ENCODE results near the gene ZGRF1. TPM values are rescaled to one million over a fixed set of nuclear protein-coding genes. Genes with fewer than 3 reads are reported as not detected.

ZGRF1 gene
- total and polyA plus RNA-seq, 2 donors (not counting 3 experiments of a cell fraction or from before 2014, with no cell fraction given) = 2.4 to 14.4 TPM

DNA sequence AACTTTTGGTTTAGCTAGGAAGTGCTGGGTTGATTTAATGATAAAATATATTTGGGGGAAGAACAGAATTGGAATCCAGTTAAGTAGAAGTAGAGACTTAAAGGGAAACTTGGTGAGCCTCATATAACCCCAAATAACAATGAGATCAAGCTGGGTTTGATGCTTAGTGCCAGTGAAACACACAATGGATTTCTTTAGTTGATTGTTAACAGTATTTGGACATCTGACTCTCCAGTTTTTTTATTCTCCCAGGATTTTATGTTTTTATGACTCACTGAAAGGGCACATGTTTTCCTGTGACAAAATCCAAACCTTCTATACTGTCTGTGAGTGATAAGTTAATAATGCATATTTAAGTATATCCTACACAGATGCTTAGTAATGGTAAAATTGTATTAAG is 118.0 kb downstream of the ZGRF1 start:
- CTCF ChIA-PET = interaction anchor here (1.6 kb wide), 1 partner anchor 8 kb away, joined by 3 read pairs; no protein-coding TSS in a partner anchor
- no peak overlapping the region for H2AFZ ChIP-seq (ENCODE audit: low read depth, low read length)
- peaks cover 9% of the 10 kb centered on the region for H3K4me1 ChIP-seq (ENCODE audit: control insufficient read depth, extremely low read depth, insufficient read depth, low read length)
- no peaks in the 10 kb centered on the region for H3K36me3 ChIP-seq (ENCODE audit: control insufficient read depth in 2 of 2, extremely low read depth in 1 of 2, insufficient read depth in 2 of 2, low read length in 2 of 2)
- intact Hi-C loops (cut with micrococcal nuclease) = loop anchor here (5.0 kb wide), 1 partner anchor 1896 kb away; the partner anchor contains the start of gene PITX2
- no peak overlapping the region for H3K4me2 ChIP-seq (ENCODE audit: insufficient read depth, low read length)
- H3K9me1 ChIP-seq (replicated peaks; ENCODE audit: control insufficient read depth, extremely low read depth, insufficient read depth, low read length) = no peaks in the 10 kb centered on the region
- H3K79me2 ChIP-seq (ENCODE audit: control insufficient read depth, insufficient read depth, low read length) = no peaks in the 10 kb centered on the region
- no peak overlapping the region for H3K4me3 ChIP-seq (replicated peaks in 1 of 3; ENCODE audit: insufficient read depth in 1 of 3, low read depth in 1 of 3, low read length in 3 of 3)
- no peak overlapping the region for H3K9ac ChIP-seq (replicated peaks; ENCODE audit: extremely low read depth, insufficient read depth, low read length)
- no peaks in the 10 kb centered on the region for H3K9me3 ChIP-seq (replicated peaks; ENCODE audit: control insufficient read depth, insufficient read depth, low read length)
- H3K27me3 ChIP-seq (ENCODE audit: control insufficient read depth in 2 of 2, insufficient read depth in 2 of 2, low read length in 2 of 2) = peaks cover 86 to 96% of the 10 kb centered on the region in 2 experiments
- FAIRE-seq = no peak
- no peak for DNase-seq (ENCODE audit: low read depth, low spot score)
- peaks cover 3% of the 10 kb centered on the region for H4K20me1 ChIP-seq (replicated peaks; ENCODE audit: control insufficient read depth, extremely low read depth, insufficient read depth, low read length)
- no peak overlapping the region for H3K27ac ChIP-seq (ENCODE audit: insufficient read depth, low read depth, low read length)
- no peak for TF ChIP-seq CTCF (IDR thresholded peaks at IDR 0.05; ENCODE audit: extremely low read depth in 1 of 2, insufficient read depth in 1 of 2, low read depth in 1 of 2, low read length in 2 of 2)
- TF ChIP-seq EZH2 (IDR thresholded peaks at IDR 0.05; ENCODE audit: borderline replicate concordance, low read depth, low read length, severe bottlenecking) = no peak
- TF ChIP-seq MYC (IDR thresholded peaks at IDR 0.05; ENCODE audit: low read depth, low read length) = no peak
- no peak for TF ChIP-seq GATA2 (IDR thresholded peaks at IDR 0.05; ENCODE audit: insufficient read depth, insufficient read length, low read depth, low read length)
- TF ChIP-seq POLR2AphosphoS5 (IDR thresholded peaks at IDR 0.05; ENCODE audit: insufficient read depth, low read depth, low read length) = no peak
- no TSS peak for BruUV-seq (replicated peaks)
- POLR2A ChIA-PET = no interaction called here
- dilution Hi-C loops (cut with MboI; ENCODE audit: extremely low pct_ligation_motif_present, low sequenced_read_pairs) = no loop called here

GRCh38 chr4:112517911-112518310 is 118.8 kb downstream of the ZGRF1 start:
- H3K4me1 ChIP-seq (ENCODE audit: control insufficient read depth, extremely low read depth, insufficient read depth, low read length) = peaks cover 7% of the 10 kb centered on the region
- no peak overlapping the region for H3K27ac ChIP-seq (ENCODE audit: insufficient read depth, low read depth, low read length)
- FAIRE-seq (no peak), DNase-seq (ENCODE audit: low read depth, low spot score) (no peak)
- no peak overlapping the region for H3K4me3 ChIP-seq (replicated peaks in 1 of 3; ENCODE audit: insufficient read depth in 1 of 3, low read depth in 1 of 3, low read length in 3 of 3)
- ChIA-PET POLR2A (no interaction called here), CTCF (no interaction called here)
- H3K9ac ChIP-seq (replicated peaks; ENCODE audit: extremely low read depth, insufficient read depth, low read length) = no peak overlapping the region
- peaks cover 3% of the 10 kb centered on the region for H4K20me1 ChIP-seq (replicated peaks; ENCODE audit: control insufficient read depth, extremely low read depth, insufficient read depth, low read length)
- intact Hi-C loops (cut with micrococcal nuclease) (loop anchor here (5.0 kb wide), 1 partner anchor 1896 kb away; the partner anchor contains the start of gene PITX2), dilution Hi-C loops (cut with MboI; ENCODE audit: extremely low pct_ligation_motif_present, low sequenced_read_pairs) (no loop called here)
- no peaks in the 10 kb centered on the region for H3K79me2 ChIP-seq (ENCODE audit: control insufficient read depth, insufficient read depth, low read length)
- H3K9me3 ChIP-seq (replicated peaks; ENCODE audit: control insufficient read depth, insufficient read depth, low read length) = no peaks in the 10 kb centered on the region
- TF ChIP-seq GATA2 (IDR thresholded peaks at IDR 0.05; ENCODE audit: insufficient read depth, insufficient read length, low read depth, low read length) = no peak
- TF ChIP-seq, protein P1, sequence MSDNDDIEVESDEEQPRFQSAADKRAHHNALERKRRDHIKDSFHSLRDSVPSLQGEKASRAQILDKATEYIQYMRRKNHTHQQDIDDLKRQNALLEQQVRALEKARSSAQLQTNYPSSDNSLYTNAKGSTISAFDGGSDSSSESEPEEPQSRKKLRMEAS (IDR thresholded peaks at IDR 0.05; ENCODE audit: insufficient read depth, insufficient read length) = no peak
- no peak for TF ChIP-seq MYC (IDR thresholded peaks at IDR 0.05; ENCODE audit: low read depth, low read length)
- TF ChIP-seq POLR2A (IDR thresholded peaks at IDR 0.05; ENCODE audit: low read depth, low read length) = no peak
- TF ChIP-seq CTCF (IDR thresholded peaks at IDR 0.05; ENCODE audit: extremely low read depth in 1 of 2, insufficient read depth in 1 of 2, low read depth in 1 of 2, low read length in 2 of 2) = no peak
- TF ChIP-seq EZH2 (IDR thresholded peaks at IDR 0.05; ENCODE audit: borderline replicate concordance, low read depth, low read length, severe bottlenecking) = no peak
- no peak for TF ChIP-seq POLR2AphosphoS5 (IDR thresholded peaks at IDR 0.05; ENCODE audit: insufficient read depth, low read depth, low read length)
- TF ChIP-seq JUN (IDR thresholded peaks at IDR 0.05; ENCODE audit: borderline replicate concordance, insufficient read depth, insufficient read length, low read depth) = no peak
- H3K9me1 ChIP-seq (replicated peaks; ENCODE audit: control insufficient read depth, extremely low read depth, insufficient read depth, low read length) = no peaks in the 10 kb centered on the region
- H3K4me2 ChIP-seq (ENCODE audit: insufficient read depth, low read length) = no peak overlapping the region
- no TSS peak for BruUV-seq (replicated peaks)
- H3K36me3 ChIP-seq (ENCODE audit: control insufficient read depth in 2 of 2, extremely low read depth in 1 of 2, insufficient read depth in 2 of 2, low read length in 2 of 2) = no peaks in the 10 kb centered on the region
- no peak overlapping the region for H2AFZ ChIP-seq (ENCODE audit: low read depth, low read length)
- peaks cover 81 to 97% of the 10 kb centered on the region in 2 experiments for H3K27me3 ChIP-seq (ENCODE audit: control insufficient read depth in 2 of 2, insufficient read depth in 2 of 2, low read length in 2 of 2)

Measured in endothelial cell of umbilical vein (primary cell).